ENCODE data around the gene ITGA8.

ITGA8 gene

DNA sequence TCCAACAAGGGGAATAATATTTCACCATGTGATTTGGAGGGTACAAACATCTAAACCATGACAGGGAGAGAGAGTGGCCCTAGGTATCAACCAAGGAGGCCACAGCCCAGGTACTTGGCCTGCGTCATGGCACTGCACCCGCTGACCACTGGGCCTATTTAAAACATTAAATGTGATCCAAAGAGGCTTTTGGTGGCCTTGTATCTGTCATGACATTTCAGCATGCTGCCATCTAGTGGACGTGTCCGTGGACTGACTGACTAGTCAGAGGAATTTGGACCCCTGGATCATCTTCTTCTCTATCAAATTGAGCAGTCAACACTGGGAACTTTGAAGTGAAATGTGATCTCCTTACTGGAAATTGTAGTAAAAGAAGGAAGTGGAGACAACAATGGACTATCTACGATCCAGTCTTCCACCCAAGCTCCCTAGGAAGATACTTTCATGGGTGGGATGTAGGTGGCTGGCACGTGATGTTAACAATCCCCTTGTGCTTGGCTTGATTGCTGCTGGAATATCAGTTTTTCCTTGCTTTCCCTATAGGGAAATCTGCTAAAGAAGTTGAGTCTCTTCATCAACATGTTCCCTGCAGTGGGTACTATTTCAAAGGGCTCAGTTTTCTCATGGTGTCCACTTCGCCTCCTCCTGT is 24.6 kb upstream of the ITGA8 start:
- no peak for DNase-seq (ENCODE audit: low read depth)
- no peak overlapping the region for H3K4me3 ChIP-seq (ENCODE audit: control insufficient read depth, low read depth, low read length)
- peak; percentile 59 for TF ChIP-seq CTCF (IDR thresholded peaks at IDR 0.05; ENCODE audit: control insufficient read depth, insufficient read depth, low read depth, low read length, missing control alignments)

DNA sequence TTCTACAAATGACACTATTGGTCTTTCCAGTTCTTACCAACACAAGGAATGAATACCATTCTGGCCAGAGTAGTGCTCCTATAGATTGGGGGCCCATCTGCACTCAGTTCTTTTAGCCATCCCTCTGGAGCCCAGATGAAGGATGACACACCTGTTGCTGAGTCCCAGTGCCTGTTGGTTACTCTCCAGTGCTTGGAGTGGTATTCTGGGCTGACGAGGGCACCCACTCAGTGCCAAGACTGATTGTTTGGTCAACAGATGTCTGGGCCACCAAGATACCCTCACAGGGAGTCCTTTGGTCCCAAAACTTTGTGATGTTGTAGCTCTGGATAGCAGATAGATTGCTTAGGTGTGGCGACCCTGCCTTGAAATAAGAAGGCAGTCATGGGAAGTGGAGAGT is 23.7 kb upstream of the ITGA8 start:
- DNase-seq (ENCODE audit: low read depth), result no peak

DNA sequence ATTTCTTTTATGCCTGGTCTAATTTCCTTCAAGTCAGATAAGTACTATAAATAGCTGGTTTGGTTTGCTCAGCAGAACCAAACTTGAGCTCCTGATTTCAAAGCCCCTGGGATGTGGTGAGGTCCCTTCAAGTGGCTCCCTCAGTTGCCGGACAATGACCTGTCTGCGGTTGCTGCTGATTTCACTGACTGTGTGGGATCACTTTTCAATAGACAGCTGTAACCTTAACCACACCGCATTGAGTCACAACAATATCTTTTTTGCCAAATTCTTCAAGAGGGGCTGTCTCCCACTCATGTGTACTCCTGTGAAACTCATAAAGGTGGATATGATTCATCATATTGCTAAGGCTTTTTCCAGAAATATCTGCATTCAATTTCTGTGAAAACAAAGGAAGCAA is 23.1 kb upstream of the ITGA8 start:
- no peak for TF ChIP-seq CTCF (IDR thresholded peaks at IDR 0.05; ENCODE audit: control insufficient read depth, insufficient read depth, low read depth, low read length, missing control alignments)
- DNase-seq (ENCODE audit: low read depth), result no peak
- H3K4me3 ChIP-seq (ENCODE audit: control insufficient read depth, low read depth, low read length), result no peak overlapping the region

More for the DNA sequence above, 23.7 kb upstream of the ITGA8 start:
- TF ChIP-seq CTCF (IDR thresholded peaks at IDR 0.05; ENCODE audit: control insufficient read depth, insufficient read depth, low read depth, low read length, missing control alignments), result no peak
- no peak overlapping the region for H3K4me3 ChIP-seq (ENCODE audit: control insufficient read depth, low read depth, low read length)

DNA sequence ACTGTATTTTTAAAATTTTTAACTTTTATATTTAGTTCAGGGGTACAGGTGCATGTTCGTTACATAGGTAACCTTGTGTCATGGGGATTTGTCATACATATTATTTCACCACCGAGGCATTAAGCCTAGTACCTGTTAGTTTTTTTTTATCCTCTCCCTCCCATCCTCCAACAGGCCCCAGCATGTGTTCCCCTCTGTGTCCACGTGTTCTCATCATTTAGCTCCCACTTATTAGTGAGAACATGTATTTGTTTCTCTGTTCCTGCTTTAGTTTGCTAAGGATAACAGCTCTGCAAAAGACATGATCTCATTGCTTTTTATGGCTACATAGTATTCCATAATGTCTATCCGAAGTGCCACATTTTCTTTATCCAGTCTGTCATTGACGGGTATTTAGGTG is 22.4 kb upstream of the ITGA8 start:
- DNase-seq (ENCODE audit: low read depth), result no peak
- H3K4me3 ChIP-seq (ENCODE audit: control insufficient read depth, low read depth, low read length), result no peak overlapping the region
- no peak for TF ChIP-seq CTCF (IDR thresholded peaks at IDR 0.05; ENCODE audit: control insufficient read depth, insufficient read depth, low read depth, low read length, missing control alignments)

DNA sequence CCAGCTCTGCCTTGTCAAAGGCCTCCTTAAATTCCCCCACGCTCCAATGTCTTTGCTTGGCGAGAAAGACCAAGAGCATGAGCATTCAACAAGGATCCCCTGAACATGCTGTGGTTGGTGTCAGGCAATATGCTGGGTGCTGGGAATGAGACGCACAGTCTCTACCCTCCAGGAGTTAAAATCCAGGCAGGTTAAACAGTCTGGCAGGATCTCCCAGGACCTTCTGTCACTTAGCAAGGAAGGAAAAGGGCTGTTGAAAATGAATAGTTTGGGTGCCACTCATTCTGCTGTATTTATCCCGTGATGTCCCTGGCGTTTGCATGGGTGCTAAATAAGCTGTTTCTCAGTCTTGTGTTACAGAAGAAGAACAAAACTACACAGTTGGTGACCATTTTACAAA is 21.9 kb upstream of the ITGA8 start:
- H3K4me3 ChIP-seq (ENCODE audit: control insufficient read depth, low read depth, low read length), result no peak overlapping the region
- no peak for DNase-seq (ENCODE audit: low read depth)
- TF ChIP-seq CTCF (IDR thresholded peaks at IDR 0.05; ENCODE audit: control insufficient read depth, insufficient read depth, low read depth, low read length, missing control alignments), result no peak

DNA sequence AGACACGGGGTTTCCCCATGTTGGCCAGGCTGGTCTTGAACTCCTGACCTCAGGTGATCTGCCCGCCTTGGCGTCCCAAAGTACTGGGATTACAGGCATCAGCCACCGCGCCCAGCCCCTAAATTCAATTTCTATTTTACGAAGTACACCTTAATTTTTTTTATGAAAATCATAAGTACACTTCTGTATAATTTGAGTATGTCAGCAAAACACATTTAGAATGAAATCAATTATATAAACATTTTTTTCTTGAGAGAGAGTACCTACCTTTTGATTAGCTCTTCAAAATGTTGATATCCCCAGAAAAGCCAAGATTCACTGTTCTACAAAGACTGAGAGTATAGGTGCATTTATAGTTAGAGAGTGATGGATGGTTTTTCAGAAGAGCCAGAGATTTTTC is 20.5 kb upstream of the ITGA8 start:
- DNase-seq (ENCODE audit: low read depth), result no peak
- no peak for TF ChIP-seq CTCF (IDR thresholded peaks at IDR 0.05; ENCODE audit: control insufficient read depth, insufficient read depth, low read depth, low read length, missing control alignments)
- no peak overlapping the region for H3K4me3 ChIP-seq (ENCODE audit: control insufficient read depth, low read depth, low read length)
